Activated CD4-positive, CD25-positive, alpha-beta regulatory T cell treated with anti-CD3 and anti-CD28 coated beads, Interleukin-2, amount 50 U/mL, for 24 hours (primary cell): ENCODE data around the gene TRAK1.

Experiments
- ATAC-seq, 2 donors: fragments of 150-1000 bp; cut with Tn5 transposase; one replicate each; pipeline ENCODE4 v1.10.0; 2021; ENCODE audit warnings: mild to moderate bottlenecking in 1 of 2, moderate library complexity in 1 of 2

The TRAK1 gene

DNA sequence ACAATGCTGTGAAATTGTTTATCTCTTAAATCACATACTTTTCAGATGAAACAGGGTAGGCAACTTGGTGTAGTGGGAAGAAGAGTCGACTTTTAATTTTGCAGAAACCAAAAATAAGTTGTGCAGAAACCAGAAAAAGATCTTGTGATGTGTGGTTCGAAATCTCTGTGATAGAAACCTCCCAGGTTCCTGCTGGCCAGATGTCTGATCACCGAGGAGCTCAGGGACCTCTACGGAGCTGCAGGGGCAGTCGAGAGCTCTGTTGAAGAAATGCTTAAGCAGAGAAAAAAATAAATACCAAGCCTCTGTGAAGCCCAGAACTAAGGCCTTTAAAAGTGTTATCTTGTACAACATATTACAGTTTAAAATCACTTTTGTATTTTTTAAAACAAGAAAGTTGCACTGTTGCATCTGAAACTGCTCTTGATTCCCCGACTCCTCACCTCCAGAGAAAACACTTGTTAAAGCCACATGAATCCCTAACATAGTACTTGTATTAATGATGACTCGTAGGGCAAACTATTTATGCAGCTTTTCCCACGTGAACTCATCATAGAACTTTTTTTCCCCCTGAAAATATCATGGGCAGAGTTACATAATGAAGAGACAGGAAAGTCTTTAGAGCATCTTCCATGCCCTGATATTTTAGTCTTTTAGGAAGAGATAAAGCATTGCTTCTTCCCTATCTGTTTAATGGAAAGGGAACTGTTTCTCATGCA is 123.6 kb downstream of the TRAK1 start:
- no peak for ATAC-seq

DNA sequence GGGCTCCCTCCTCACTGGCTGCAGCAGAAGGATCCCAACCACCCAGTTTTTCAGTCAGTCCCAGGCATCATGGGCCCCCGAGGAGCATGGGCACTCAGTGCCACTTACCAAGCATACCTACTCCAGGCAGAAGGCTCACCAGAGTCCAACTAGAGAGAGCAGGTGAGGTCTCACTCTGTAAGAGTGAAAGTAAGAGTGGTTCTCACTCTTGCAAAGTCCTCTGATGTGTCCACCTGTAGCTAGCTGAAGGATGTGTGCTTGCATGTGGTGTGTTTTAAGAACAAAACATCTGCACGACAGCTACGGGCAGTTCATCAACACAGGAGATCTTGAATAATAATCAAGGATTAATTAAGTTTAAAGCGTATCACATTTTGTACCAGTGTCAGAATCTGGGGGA is 125.1 kb downstream of the TRAK1 start:
- peak; percentile 37 to 62 for ATAC-seq

DNA sequence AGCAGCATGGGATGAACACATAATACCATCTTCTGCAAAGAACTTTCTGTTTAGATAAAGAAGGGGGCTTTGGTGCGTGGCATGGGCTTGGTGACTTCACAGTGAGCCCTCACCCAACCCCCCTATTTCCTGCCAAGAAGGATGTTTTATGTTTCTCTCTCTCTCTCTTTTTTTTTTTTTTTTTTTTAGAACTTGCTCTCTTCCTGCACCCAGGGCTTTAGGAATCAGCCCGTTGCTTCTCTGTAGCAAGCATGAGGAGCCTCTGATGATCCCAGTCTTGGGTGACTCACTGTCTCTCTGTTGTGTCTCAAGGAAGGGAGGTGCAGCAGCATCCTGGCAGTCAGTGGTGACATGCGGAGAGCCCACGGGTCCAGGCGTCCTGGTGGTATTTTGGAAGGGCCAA is 125.8 kb downstream of the TRAK1 start:
- peak; percentile 29 to 39 for ATAC-seq

DNA sequence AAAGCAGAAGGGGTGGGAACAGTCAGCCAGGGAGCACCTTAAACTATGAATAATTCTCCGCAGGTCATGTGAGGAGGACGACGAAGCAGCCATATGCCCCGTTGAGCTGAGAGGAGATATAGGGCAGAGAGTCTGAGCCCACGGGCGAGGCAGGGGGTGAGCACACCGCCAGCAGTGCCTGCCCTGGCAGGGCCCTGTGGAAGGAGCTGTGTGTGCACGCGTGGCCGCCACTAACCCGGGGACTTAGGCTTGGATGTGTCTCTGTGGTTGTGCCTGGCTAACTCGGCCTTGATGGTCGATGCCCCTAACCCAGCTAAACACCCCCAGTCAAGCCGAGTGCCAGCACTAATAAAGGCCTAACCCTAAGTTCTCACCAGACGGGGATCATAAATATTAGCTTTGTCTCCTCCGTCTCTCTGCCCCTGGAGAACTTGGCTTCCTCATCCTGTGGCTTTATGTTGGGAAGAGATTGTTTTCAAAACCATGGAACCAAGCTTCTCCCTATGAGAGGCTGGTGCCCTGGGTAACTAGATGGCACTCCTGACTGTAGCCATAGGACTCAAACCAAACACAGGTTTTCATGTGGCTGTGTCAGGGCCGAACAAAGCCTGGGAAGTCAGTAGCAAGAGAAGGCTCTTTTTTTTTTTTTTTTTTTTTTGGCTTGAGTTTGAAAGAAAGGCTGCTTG is 129.4 kb downstream of the TRAK1 start:
- ATAC-seq, result no peak

DNA sequence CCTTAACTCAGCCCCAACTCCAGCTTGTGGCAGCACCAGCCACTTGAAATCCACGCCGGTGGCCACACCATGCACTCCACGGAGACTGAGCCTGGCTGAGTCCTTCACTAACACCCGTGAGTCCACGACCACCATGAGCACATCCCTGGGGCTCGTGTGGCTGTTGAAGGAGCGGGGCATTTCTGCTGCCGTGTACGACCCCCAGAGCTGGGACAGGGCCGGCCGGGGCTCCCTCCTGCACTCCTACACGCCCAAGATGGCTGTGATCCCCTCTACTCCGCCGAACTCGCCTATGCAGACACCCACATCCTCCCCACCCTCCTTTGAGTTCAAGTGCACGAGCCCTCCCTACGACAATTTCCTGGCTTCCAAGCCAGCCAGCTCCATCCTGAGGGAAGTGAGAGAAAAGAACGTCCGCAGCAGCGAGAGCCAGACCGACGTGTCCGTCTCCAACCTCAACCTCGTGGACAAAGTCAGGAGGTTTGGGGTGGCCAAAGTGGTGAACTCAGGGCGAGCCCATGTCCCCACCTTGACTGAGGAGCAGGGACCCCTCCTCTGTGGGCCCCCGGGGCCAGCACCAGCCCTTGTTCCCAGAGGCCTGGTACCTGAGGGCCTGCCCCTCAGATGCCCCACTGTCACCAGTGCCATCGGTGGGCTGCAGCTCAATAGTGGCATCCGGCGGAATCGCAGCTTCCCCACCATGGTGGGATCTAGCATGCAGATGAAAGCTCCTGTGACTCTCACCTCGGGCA is 132.0 kb downstream of the TRAK1 start:
- ATAC-seq, result no peak

DNA sequence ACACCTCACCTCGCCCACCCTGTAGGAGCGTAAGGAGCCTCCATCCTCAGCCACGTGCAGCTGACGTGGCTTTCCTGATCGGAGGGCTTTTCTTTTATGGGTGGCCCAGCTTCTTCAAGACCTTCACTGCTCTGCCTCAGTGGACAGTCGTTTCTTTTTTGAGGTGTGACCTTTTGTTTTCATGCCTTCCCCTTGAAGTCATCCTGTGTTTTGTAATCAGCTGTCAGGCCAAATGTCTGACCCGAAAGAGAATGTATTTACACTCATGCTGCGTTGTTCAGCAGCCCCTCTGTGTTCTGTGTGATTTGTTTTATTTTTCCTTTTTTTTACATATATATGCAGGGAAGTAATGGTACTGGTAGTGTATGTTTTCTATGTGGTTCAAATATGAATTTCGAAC is 133.0 kb downstream of the TRAK1 start:
- no peak for ATAC-seq

DNA sequence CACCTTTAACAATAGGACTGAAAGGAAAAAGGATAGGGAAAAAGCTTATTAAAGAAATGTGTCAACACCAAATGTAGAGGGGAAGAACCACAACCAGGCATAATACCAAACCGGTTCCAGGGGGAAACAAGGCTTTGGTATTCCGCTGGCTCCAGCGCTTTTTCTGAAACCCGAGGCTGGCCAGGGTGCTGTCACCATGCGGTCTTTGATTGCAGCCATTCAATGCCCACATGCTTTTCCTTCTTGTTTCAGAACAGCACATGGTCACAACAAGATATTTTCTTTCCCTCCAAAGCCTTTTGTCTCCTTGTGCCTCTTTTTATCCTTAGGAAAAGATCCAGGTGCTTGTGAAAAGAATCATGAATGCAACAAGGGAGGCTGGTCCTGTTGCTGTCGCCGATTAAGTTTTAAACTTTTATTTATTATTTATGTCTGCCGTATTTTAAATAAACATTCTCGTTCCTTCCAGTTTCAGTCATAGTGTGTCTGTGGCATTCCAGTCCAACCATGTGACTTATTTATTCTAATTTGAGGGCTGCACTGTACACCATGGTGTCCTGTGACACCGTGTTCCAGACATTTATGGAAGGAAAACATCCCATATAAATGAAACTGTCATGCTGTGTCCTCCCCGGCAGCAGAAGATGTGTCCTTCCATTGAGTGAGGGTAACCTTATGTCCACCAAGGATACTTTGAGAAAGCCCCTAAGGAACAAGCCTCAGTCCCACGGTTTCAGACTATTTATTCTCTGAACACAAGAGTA is 133.7 kb downstream of the TRAK1 start:
- no peak for ATAC-seq

DNA sequence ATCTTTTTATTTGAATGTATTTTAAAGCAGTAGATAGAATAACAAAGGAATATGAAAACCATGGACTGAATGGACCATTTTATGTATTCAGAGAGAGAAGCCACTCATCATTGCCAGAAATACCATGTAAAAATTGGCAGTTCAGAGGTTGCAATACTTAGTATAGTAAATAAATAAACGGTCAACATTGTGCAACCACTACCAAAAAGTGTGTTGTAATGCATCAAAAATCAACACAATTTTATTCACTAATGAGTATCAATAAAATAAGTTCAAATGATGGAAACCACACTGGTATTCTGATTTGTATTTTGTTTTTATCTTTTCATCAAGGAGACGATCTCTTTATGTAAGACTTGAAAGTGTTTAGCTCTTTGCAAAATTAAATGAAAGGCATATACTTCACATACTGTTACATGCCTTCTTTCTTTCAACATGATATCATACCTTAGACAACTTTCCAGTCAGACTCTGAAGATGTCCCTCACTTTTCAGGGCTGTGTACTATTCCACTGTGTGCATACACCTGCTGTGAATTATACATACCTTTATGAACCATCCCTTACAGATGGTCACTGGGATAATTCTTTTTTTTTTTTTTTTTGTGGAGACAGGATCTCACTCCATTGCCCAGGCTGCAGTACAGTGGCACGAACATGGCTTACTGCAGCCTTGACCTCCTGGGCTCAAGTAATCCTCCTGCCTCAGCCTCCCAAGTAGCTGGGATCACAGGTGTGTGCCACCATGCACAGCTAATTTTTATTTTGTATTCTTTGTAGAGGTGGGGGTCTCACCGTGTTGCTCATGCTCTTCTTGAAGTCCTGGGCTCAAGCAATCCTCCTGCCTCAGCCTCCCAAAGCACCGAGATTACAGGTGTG is 134.6 kb downstream of the TRAK1 start:
- no peak for ATAC-seq

DNA sequence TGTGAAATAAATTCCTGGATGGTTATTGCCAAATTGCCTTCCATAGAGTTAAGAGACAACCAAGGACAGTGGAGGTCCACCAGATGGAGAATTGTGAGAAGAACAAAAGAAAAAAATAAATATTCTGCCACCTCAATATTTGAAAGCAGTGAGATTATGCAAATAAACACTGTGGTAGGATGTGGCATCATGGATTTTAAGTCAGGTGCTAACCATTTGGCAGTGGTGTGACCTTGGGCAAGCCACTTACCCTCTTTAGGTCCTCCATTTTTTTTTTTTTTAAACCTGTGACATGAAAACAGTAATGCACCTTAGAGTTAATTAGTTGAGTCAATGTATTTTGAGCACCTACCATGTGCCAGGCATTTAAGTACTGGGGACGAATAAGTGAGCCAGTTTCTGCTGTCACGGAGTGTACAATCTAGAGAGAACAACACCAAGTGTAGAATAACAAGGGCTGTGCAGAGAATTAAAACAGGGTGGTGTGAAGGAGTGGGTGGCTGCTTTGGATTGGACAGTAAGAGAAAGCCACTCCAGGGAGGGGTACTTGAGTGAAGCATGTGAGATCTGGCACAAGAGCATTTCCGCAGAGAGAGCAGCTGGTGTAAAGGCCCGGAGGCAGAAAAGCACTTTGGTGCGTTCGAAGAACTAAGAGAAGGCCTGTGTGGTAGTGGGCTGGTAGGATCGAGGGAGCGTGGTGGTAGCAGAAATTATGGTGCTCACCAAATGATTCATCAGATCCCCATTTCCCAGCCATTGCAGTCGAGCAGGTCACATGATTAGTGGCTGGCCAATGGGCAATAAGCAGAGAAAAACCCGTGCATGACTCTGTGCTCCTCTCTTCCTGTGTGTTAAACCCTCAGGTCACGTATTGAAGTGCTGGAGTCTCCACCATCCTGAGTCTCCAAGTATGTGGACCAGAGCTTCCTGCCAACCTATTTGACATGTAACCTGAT is 135.6 kb downstream of the TRAK1 start:
- ATAC-seq, result no peak

DNA sequence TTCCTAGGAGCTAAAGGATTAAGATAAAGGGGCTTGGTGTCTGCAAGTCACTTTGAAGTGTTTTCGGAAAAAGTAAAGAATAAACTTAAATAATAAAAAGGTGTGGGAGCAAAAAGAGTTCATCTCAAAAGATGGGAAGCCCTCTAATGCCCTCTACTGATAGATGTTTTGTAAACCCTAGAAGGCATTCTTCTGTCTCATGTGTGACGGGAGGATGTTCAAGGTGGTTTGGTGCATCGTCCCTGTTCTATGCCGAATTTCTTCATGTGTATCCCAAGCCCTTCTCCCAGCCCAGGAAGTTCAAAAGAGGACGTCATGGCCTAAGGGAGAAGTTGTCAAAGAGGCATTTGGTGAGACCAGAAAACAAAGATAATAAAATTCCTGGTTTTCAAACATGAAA is 137.6 kb downstream of the TRAK1 start:
- no peak for ATAC-seq

DNA sequence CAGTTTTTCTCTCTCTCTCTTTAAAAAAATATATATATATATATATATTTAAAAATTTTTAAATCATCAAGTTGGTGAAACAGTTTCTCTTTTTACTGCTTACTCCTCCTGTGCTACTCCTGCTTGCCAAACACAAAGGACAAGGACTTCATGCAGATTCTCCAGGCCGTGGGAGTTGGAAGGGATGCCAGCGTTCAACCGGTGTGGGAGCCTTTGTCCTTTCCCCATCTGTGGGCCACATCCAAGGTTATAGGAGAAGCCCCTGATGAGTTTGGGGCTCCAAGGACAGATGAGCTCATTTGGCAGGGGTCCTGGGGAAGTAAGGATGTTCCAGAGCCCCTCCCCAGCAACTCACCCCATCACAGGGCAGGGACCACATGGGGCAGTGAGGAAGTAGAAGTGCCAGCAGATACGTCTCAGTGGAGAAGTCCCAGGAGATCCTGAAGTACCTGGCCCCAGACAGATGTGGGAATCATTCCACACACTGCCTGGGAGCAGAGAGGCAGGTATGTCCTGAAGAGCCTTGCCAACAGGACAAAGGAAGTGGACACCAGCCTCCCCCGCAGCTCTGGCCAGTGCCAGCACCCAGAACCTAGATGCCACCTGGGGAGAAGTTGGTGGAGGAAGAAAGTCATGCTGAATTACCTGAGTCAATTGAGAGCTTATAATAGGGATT is 138.2 kb downstream of the TRAK1 start:
- ATAC-seq, result no peak

DNA sequence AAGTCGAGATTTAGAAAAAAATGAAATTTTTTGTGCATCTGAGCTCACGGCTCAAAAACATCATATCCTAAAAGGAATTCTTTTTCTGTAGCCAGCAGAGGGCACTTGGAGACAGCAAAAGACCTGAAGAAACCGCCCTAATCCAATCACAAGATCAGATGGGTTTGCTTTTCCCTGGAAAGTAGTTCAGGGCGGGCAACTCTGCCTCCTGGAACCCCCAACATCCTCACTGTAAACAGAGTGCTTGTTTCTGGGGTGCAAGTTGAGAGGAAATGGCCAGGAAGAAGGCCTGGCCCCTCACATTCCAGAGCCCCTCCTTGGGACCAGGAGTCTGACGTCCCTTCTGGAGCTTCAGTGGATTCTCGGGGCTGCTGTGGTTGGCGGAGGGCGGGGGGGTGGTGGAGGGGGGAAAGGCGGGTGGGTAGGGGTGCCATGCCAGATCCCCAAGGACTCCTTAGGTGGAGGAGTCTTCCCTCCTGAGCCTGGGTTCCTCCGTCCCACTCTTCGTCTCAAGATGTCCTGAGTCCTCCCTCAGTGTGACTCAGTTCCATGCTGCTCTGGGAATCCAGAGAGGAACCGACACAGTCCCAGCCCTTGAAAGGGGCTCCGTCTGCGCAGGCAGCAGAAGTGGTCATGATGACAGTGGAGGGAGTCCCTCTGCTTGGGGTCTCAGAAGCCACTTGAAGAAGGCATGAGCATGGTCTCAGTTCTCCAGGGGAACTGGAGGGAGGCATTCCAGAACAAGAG is 139.0 kb downstream of the TRAK1 start:
- no peak for ATAC-seq

DNA sequence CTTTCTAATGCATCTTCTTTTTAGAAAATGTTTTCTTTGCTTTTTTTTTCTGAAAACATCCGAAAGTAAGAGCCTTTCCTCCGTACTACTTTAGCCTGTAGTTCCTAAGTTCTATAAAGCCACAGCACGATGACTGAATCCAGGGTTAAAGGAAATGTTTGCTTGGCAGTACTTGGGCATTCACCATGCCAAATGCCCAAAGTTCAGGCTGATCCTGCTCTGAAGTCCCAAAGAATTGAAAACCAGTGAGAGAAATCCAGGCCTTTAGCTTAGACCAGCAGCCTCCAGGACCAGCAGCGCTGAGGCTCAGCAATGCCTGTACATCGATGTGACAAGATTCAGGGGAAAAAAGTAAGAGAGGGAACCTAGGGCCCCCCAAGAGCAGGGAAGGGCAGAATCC is 139.7 kb downstream of the TRAK1 start:
- ATAC-seq, result no peak

DNA sequence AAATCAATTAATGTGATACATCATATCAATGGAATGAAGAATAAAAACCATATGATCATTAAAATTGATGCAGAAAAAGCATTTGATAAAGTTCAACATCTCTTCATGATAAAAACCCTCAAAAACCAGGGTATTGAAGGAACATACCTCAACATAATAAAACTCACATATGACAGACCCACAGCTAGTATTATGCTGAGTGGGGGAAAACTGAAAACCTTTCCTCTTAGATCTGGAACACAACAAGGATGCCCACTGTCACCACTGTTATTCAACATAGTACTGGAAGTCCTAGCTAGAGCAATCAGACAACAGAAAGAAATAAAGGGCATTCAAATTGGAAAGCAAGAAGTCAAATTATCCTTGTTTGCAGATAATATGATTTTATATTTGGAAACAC is 144.4 kb downstream of the TRAK1 start:
- no peak for ATAC-seq

DNA sequence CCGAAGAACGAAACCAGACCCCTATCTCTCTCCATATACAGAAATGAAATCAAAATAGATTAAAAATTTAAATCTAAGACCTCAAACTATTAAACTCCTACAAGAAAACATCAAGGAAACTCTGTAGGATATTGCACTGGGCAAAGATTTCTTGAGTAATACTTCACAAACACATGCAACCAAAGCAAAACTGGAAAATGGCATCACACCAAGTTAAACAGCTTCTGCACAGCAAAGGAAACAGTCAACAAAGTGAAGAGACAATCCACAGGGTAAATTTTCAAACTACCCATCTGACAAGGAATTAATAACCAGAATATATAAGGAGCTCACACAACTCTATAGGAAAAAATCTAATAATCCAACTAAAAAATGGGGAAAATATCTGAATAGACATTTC is 145.5 kb downstream of the TRAK1 start:
- no peak for ATAC-seq

DNA sequence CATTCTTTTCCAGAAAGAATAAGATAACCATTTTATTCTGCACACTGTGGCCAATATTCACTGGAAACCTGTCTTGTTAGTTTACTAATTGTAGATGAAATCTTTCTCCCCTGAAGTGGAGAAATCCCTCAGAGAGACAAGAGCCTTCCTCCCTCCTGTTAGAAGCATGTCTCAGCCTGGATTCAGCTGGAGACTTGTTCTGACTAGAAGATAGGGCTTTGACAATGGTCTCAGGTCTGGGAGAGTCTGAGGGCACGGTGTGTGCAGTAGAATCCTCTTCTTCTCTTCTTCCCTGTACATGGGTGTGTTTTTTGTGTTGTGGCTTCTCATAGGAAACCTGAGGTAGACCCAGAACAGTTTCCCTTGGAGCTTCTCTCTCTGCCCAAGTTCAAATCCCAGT is 154.9 kb downstream of the TRAK1 start:
- no peak for ATAC-seq

DNA sequence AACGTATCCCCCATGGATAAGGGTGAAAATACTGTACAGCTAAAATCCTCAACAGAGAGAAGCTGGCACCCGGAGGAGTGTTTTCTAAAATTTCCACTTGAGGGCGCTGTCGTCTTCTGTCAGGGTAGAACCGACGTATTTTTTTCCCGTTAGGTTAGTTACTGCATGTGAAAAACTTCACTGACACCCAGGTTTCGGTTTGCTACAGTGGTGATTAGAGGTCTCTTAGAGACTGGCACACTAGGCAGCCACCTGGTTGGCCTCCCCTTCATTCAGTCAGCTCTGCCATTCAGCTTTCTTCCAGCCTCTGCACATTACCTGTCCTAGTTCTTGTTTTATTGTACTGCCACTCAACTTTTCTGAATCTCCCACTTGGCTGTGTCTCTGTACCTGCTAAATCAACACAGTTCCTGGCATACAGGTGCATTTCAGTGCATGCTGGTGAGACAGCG is 156.4 kb downstream of the TRAK1 start:
- peak; percentile 61 to 74 for ATAC-seq

DNA sequence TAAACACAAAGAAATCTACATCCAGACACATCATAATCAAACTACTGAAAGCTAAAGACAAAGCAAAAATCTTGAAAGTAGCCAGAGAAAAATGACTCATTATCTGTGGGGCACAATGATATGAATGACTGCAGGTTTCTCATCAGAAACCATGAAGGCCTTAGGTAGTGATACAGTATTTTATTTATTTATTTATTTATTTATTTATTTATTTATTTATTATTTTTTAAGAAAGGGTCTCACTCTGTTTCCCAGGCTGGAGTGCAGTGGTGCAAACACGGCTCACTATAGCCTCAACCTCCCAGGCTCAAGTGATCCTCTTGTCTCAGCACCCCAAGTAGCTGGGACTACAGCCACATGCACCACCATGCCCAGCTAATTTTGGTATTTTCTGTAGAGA is 159.6 kb downstream of the TRAK1 start:
- no peak for ATAC-seq

DNA sequence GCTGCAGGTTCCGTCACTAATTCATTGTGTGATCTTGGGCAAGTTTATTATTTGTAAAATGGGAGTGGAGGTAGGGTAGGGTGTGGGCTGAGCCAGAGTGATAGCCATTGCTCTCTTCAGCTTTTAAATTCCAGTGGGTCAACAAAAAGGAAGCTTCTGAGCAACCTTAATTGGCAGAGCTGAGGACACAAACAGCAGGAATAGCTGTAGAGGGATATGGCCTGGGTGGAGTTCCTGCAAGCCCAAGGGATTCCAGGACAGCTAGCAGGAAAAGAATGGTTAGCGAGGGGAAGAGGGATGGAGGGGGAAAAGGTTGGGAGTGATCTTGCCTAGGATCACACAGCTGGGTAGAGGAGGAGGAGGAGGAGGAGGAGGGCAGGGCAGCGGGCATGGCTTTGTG is 163.4 kb downstream of the TRAK1 start:
- no peak for ATAC-seq
